Measurements from ENCODE around the gene MRPS12. TPM values are rescaled to one million over a fixed set of nuclear protein-coding genes. Genes with fewer than 3 reads are reported as not detected.
A peak's percentile ranks its signal among the peaks of the same experiment; 100 is the strongest.

MRPS12 gene
- total and polyA plus RNA-seq, 2 of the 13 experiments (the other 11 are each of a cell fraction or from before 2014, with no cell fraction given), result 27.5 to 54.8 TPM

- TF ChIP-seq, protein P1, sequence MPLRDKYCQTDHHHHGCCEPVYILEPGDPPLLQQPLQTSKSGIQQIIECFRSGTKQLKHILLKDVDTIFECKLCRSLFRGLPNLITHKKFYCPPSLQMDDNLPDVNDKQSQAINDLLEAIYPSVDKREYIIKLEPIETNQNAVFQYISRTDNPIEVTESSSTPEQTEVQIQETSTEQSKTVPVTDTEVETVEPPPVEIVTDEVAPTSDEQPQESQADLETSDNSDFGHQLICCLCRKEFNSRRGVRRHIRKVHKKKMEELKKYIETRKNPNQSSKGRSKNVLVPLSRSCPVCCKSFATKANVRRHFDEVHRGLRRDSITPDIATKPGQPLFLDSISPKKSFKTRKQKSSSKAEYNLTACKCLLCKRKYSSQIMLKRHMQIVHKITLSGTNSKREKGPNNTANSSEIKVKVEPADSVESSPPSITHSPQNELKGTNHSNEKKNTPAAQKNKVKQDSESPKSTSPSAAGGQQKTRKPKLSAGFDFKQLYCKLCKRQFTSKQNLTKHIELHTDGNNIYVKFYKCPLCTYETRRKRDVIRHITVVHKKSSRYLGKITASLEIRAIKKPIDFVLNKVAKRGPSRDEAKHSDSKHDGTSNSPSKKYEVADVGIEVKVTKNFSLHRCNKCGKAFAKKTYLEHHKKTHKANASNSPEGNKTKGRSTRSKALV (CRISPR knock-in tag; IDR thresholded peaks at IDR 0.05), result 0 out of 2 replicates have a peak, but pooled peaks have one; percentile 3
- no peak for TF ChIP-seq ZNF549 (CRISPR knock-in tag; IDR thresholded peaks at IDR 0.05)
- TF ChIP-seq CREM (IDR thresholded peaks at IDR 0.05), result no peak
- no peak for TF ChIP-seq CREM (CRISPR knock-in tag; IDR thresholded peaks at IDR 0.05)
- TF ChIP-seq ZNF878 (CRISPR knock-in tag; IDR thresholded peaks at IDR 0.05), result 0 out of 2 replicates have a peak, but pooled peaks have one; percentile 20
- TF ChIP-seq KLF12 (CRISPR knock-in tag; IDR thresholded peaks at IDR 0.05; ENCODE audit: borderline replicate concordance), result 0 out of 2 replicates have a peak, but pooled peaks have one; percentile 38
- TF ChIP-seq ZNF567 (CRISPR knock-in tag; IDR thresholded peaks at IDR 0.05; ENCODE audit: borderline replicate concordance), result no peak
- TF ChIP-seq SNRNP70 (IDR thresholded peaks at IDR 0.05; ENCODE audit: low read depth, low read length), result no peak
- TF ChIP-seq ZNF780A (CRISPR knock-in tag; IDR thresholded peaks at IDR 0.05), result 0 out of 2 replicates have a peak, but pooled peaks have one; percentile 61
- no peak for TF ChIP-seq GATA4 (IDR thresholded peaks at IDR 0.05; ENCODE audit: borderline replicate concordance, low read depth)
- TF ChIP-seq SNAPC2 (CRISPR knock-in tag; IDR thresholded peaks at IDR 0.05), result no peak
- TF ChIP-seq ONECUT2 (CRISPR knock-in tag; IDR thresholded peaks at IDR 0.05), result no peak
- 0 out of 2 replicates have a peak, but pooled peaks have one; percentile 68 for TF ChIP-seq THAP7 (CRISPR knock-in tag; IDR thresholded peaks at IDR 0.05)
- TF ChIP-seq ZNF713 (CRISPR knock-in tag; IDR thresholded peaks at IDR 0.05), result no peak
- no peak for TF ChIP-seq RBM22 (optimal IDR thresholded peaks at IDR 0.05; ENCODE audit: low read length)
- TF ChIP-seq ZFAT (CRISPR knock-in tag; conservative IDR thresholded peaks at IDR 0.05), result no peak
- peak; percentile 94 for TF ChIP-seq ZNF687 (CRISPR knock-in tag; IDR thresholded peaks at IDR 0.05)
- TF ChIP-seq ZNF790 (CRISPR knock-in tag; IDR thresholded peaks at IDR 0.05; ENCODE audit: borderline replicate concordance), result 0 out of 2 replicates have a peak, but pooled peaks have one; percentile 33
- TF ChIP-seq TRAFD1 (CRISPR knock-in tag; IDR thresholded peaks at IDR 0.05; ENCODE audit: borderline replicate concordance), result no peak
- peak; percentile 73 for TF ChIP-seq PTBP1 (IDR thresholded peaks at IDR 0.05; ENCODE audit: low read depth, low read length, poor library complexity, severe bottlenecking)
- TF ChIP-seq SOX5 (CRISPR knock-in tag; IDR thresholded peaks at IDR 0.05; ENCODE audit: borderline replicate concordance), result no peak
- TF ChIP-seq ZNF235 (CRISPR knock-in tag; IDR thresholded peaks at IDR 0.05; ENCODE audit: borderline replicate concordance), result no peak
Observed at GRCh38 chr19:38975214-38975860, 44.6 kb downstream of the MRPS12 start, which contains the start of gene FBXO17 (continued).
